CD8-positive, alpha-beta memory T cell (primary cell): ENCODE measurements around the gene SLC5A10. TPM values are rescaled to one million over a fixed set of nuclear protein-coding genes. Genes with fewer than 3 reads are reported as not detected.

ENCODE experiments used
- CTCF ChIA-PET: fragments of 350-600 bp; sonication (Branson Sonifier 250); formaldehyde crosslinking; loops from one replicate; lab custom pipeline; 2021; ENCODE audit warnings: antibody characterized with exemption; lab: Charles Lee
- POLR2A ChIA-PET: fragments of 350-600 bp; sonication (Branson Sonifier 250); formaldehyde crosslinking; loops from one replicate; lab custom pipeline; 2021; ENCODE audit warnings: antibody characterized with exemption; lab: Charles Lee
- DNase-seq, 5 donors: peaks; one replicate each; pipeline versions ENCODE4 v3.0.0 to v3.0.0-alpha.2; 2020 to 2022; ENCODE audit warnings: mixed read lengths in 1 of 5
- H3K27ac ChIP-seq: one replicate; pipeline ENCODE4 v1.7.0; 2013; ENCODE audit warnings: low read depth, mild to moderate bottlenecking, low read length, moderate library complexity
- H3K27me3 ChIP-seq: 2 replicates; pipeline ENCODE4 v1.7.0; 2013; ENCODE audit warnings: low read length, mild to moderate bottlenecking; ENCODE audit not compliant: insufficient read depth, poor library complexity, severe bottlenecking
- H3K36me3 ChIP-seq: 2 replicates; pipeline ENCODE4 v1.7.0; 2013; ENCODE audit warnings: mild to moderate bottlenecking, low read length, moderate library complexity; ENCODE audit not compliant: insufficient read depth
- H3K4me1 ChIP-seq: 2 replicates; pipeline ENCODE4 v1.7.0; 2013; ENCODE audit warnings: mild to moderate bottlenecking, low read length, moderate library complexity; ENCODE audit not compliant: insufficient read depth
- H3K4me3 ChIP-seq: 2 replicates; pipeline ENCODE4 v1.7.0; 2013; ENCODE audit warnings: mild to moderate bottlenecking, low read length
- H3K9me3 ChIP-seq: 2 replicates; pipeline ENCODE4 v1.7.0; 2013; ENCODE audit warnings: mild to moderate bottlenecking, low read length
- H3K27ac Mint-ChIP-seq, 8 donors: one replicate each; pipeline ENCODE4 v1.8.0; 2020 to 2021; ENCODE audit warnings: mixed read lengths in 8 of 8, mild to moderate bottlenecking in 6 of 8, inconsistent platforms in 3 of 8, moderate library complexity in 3 of 8
- H3K27me3 Mint-ChIP-seq, 2 donors: one replicate each; pipeline ENCODE4 v1.8.0; 2020 to 2021; ENCODE audit warnings: mixed read lengths in 2 of 2, mild to moderate bottlenecking in 1 of 2, moderate library complexity in 1 of 2
- H3K36me3 Mint-ChIP-seq, 3 donors: one replicate each; pipeline ENCODE4 v1.8.0; 2020 to 2021; ENCODE audit warnings: mixed read lengths in 3 of 3, inconsistent platforms in 1 of 3, mild to moderate bottlenecking in 1 of 3
- H3K4me1 Mint-ChIP-seq, 3 donors: one replicate each; pipeline ENCODE4 v1.8.0; 2020 to 2021; ENCODE audit warnings: mixed read lengths in 3 of 3, inconsistent platforms in 1 of 3, mild to moderate bottlenecking in 1 of 3
- H3K4me3 Mint-ChIP-seq, 7 donors: one replicate each; pipeline ENCODE4 v1.8.0; 2020 to 2021; ENCODE audit warnings: mixed read lengths in 7 of 7, mild to moderate bottlenecking in 6 of 7, moderate library complexity in 4 of 7, inconsistent platforms in 2 of 7
- H3K9me3 Mint-ChIP-seq, 5 donors: one replicate each; pipeline ENCODE4 v1.8.0; 2020 to 2022; ENCODE audit warnings: mixed read lengths in 5 of 5, mild to moderate bottlenecking in 3 of 5, moderate library complexity in 2 of 5, inconsistent platforms in 1 of 5
- polyA plus RNA-seq: library from polyadenylated mRNA; unstranded; fragments of 300-500 nt; fragmentation: Illumina TruSeq; gene quantifications from one replicate; pipeline ENCODE4 v1.2.3, GENCODE V29; 2021
- total RNA-seq, 2 experiments: library from RNA; stranded (reverse); gene quantifications; one replicate each; pipeline ENCODE4 v1.2.3, GENCODE V29; 2021

SLC5A10 gene
- total and polyA plus RNA-seq, 3 experiments from 2014 or later: not detected

DNA sequence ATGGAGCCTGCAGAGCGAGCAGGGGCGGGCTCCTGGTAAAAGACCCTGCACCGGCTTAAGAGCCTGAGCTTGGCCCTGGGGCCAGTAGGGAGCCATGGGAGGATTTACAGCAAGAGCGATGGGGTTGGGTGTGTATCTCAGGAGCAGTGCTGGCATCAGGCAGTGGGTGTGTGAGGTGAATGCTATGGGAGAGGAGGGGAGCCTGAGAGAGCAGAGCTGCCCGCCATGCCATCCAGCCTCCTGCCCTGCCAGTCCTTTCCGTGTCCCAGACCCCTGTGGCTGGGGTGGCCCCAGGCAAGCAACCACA, 29.3 kb downstream of the SLC5A10 start:
- H3K9me3 Mint-ChIP-seq: no peaks in the 10 kb centered on the region
- POLR2A ChIA-PET: no interaction called here

DNA sequence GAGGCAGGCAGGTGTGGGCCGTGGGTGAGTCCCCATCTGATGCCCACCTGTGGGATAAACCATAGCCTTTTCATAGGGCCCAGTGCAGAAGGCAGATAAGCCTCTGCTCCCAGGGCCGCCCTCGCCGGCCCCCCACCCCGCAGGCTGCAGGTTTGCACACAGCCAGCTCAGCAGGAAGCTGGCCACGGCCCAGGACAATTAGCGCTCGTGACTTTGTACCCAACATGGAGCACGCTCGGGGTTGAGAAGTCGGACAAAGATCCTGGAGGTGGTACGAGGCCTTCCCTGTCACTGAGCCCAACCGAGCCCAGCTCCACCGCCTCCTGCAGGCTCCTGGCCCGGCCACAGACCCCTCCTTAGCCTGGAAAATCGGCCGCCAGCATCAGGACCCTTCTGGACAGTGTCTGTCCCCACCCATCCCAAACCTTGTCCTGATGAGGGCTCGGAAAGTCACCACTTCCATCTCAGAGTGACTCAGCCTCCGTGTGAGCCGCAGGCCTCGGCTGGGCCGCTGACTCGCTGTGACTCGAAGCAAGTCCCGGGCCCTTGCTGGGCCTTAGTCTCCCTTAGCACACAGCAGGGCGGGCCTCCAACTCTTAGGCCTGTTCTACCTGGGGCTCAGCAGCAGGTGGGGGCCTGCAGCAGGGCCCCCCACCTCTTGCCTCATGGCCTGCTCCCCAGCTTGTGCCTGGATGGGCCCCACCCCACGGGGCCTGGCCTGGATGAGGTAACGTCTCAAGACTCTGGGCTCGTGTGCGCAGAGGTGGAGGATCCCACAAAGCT, 29.9 kb downstream of the SLC5A10 start:
- Histone ChIP-seq H3K4me1 (no peaks in the 10 kb centered on the region), H3K4me3 (no peak overlapping the region), H3K9me3 (no peaks in the 10 kb centered on the region), H3K27ac (no peak overlapping the region), H3K36me3 (no peaks in the 10 kb centered on the region), H3K27me3 (no peaks in the 10 kb centered on the region)
- DNase-seq: no peak
- POLR2A ChIA-PET: no interaction called here
- H3K4me3 Mint-ChIP-seq: no peak overlapping the region
- no peak overlapping the region for H3K27ac Mint-ChIP-seq
- peaks cover 0 to 1% (median 0%) of the 10 kb centered on the region in 3 donors for H3K4me1 Mint-ChIP-seq
- peaks cover 0 to 59% (median 2%) of the 10 kb centered on the region in 3 donors for H3K36me3 Mint-ChIP-seq
- CTCF ChIA-PET: interaction anchor here (1.8 kb wide), 1 partner anchor 21 kb away, joined by 7 read pairs; no protein-coding TSS in a partner anchor
- no peaks in the 10 kb centered on the region for H3K9me3 Mint-ChIP-seq
- H3K27me3 Mint-ChIP-seq: no peaks in the 10 kb centered on the region

More for the DNA sequence above, 29.3 kb downstream of the SLC5A10 start:
- no peaks in the 10 kb centered on the region for H3K4me1 ChIP-seq
- H3K9me3 ChIP-seq: no peaks in the 10 kb centered on the region
- CTCF ChIA-PET: no interaction called here
- H3K27me3 Mint-ChIP-seq: no peaks in the 10 kb centered on the region
- peaks cover 0 to 64% (median 2%) of the 10 kb centered on the region in 3 donors for H3K36me3 Mint-ChIP-seq
- H3K36me3 ChIP-seq: no peaks in the 10 kb centered on the region
- no peak overlapping the region for H3K27ac Mint-ChIP-seq
- no peak for DNase-seq
- no peak overlapping the region for H3K27ac ChIP-seq
- no peaks in the 10 kb centered on the region for H3K27me3 ChIP-seq
- no peak overlapping the region for H3K4me3 ChIP-seq
- H3K4me1 Mint-ChIP-seq: no peaks in the 10 kb centered on the region
- no peak overlapping the region for H3K4me3 Mint-ChIP-seq

DNA sequence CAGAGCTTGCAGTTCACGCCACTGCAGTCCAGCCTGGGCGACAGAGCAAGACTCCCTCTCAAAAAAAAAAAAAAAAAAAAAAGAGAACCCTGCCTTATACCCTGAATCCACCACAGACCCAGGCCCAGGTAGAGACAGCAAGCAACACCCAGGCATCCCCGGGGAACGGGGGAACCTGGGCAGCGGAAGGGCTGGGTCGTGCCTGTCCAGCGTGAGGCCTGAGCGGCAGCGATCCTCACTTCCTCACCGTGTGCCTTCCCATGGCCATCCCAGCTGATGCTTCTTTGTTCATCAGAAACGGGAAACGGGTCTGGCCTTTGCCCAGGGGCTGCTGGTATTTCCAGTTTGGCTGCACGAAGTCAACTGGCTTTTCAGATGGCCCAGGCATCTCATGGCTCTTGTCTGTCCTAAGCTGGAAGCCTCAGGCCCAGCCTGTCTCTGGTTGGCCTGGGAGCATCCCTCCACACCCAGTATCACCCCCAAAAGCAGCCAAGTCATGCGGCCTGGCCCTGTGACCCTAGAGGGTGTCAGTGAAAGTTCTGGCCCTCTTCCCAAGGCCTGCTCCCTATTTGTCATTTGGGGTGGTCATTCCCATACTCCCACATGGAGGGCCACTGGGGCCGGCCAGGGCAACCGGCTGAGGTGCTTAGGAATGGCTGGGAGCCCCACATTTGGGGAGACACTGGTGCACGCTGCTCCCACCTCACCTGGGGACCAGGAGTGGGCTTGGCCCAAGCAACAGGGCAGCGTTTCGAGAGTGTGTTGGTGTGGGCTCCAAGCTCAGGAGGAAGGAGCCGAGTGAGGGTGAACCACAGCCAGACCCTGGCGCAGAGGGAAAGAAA, 32.5 kb downstream of the SLC5A10 start:
- Mint-ChIP-seq H3K27ac (no peak overlapping the region), H3K4me1 (peaks cover 11 to 13% (median 12%) of the 10 kb centered on the region in 3 donors), H3K27me3 (no peaks in the 10 kb centered on the region), H3K4me3 (no peak overlapping the region), H3K9me3 (no peaks in the 10 kb centered on the region), H3K36me3 (peaks cover 0 to 48% (median 2%) of the 10 kb centered on the region in 3 donors)
- POLR2A ChIA-PET: no interaction called here
- CTCF ChIA-PET: no interaction called here
- H3K36me3 ChIP-seq: peaks cover 7% of the 10 kb centered on the region
- H3K27me3 ChIP-seq: no peaks in the 10 kb centered on the region
- no peaks in the 10 kb centered on the region for H3K4me1 ChIP-seq
- H3K9me3 ChIP-seq: no peaks in the 10 kb centered on the region
- no peak for DNase-seq
- H3K4me3 ChIP-seq: no peak overlapping the region
- no peak overlapping the region for H3K27ac ChIP-seq

DNA sequence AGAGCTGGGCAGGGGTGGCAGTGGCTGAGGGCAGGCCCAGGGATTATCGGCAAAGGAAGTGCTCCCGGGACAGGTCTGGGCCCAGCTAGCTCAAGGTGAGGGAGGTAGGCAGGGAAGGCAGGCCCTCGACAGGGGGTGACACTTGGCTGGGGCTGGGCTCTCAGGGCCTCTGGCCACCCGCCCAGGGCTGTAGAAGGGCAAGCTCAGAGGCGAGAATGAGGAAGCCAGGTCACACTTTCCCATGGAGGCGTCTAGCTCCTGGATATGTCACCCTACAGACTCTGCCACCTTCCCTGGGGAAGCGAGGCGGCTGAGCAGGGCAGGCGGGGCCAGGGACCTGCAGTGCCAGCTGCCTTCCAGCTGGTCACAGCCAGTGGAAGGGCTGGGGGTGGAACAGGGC, 33.5 kb downstream of the SLC5A10 start:
- no peak overlapping the region for H3K4me3 Mint-ChIP-seq
- no peak for DNase-seq
- CTCF ChIA-PET: interaction anchor here (1.3 kb wide), 1 partner anchor 24 kb away, joined by 3 read pairs; no protein-coding TSS in a partner anchor
- Histone ChIP-seq H3K4me1 (no peaks in the 10 kb centered on the region), H3K4me3 (no peak overlapping the region), H3K27me3 (no peaks in the 10 kb centered on the region), H3K9me3 (no peaks in the 10 kb centered on the region), H3K27ac (no peak overlapping the region), H3K36me3 (peaks cover 7% of the 10 kb centered on the region)
- POLR2A ChIA-PET: no interaction called here
- peaks cover 0 to 43% (median 2%) of the 10 kb centered on the region in 3 donors for H3K36me3 Mint-ChIP-seq
- H3K4me1 Mint-ChIP-seq: peaks cover 11 to 13% (median 12%) of the 10 kb centered on the region in 3 donors
- no peak overlapping the region for H3K27ac Mint-ChIP-seq
- no peaks in the 10 kb centered on the region for H3K9me3 Mint-ChIP-seq
- no peaks in the 10 kb centered on the region for H3K27me3 Mint-ChIP-seq

- ChIA-PET POLR2A (no interaction called here), CTCF (no interaction called here)
- no peaks in the 10 kb centered on the region for H3K27me3 Mint-ChIP-seq
- H3K27ac Mint-ChIP-seq: no peak overlapping the region
- peaks cover 0 to 37% (median 2%) of the 10 kb centered on the region in 3 donors for H3K36me3 Mint-ChIP-seq
- H3K9me3 ChIP-seq: no peaks in the 10 kb centered on the region
- no peak overlapping the region for H3K4me3 ChIP-seq
- no peak overlapping the region for H3K27ac ChIP-seq
- no peak for DNase-seq
- peaks cover 7% of the 10 kb centered on the region for H3K36me3 ChIP-seq
- peaks cover 11 to 20% (median 18%) of the 10 kb centered on the region in 3 donors for H3K4me1 Mint-ChIP-seq
- H3K9me3 Mint-ChIP-seq: no peaks in the 10 kb centered on the region
- no peak overlapping the region for H3K4me3 Mint-ChIP-seq
- no peaks in the 10 kb centered on the region for H3K27me3 ChIP-seq
- no peaks in the 10 kb centered on the region for H3K4me1 ChIP-seq
Measured at GRCh38 chr17:18986541-18987229, 34.7 kb downstream of the SLC5A10 start.

DNA sequence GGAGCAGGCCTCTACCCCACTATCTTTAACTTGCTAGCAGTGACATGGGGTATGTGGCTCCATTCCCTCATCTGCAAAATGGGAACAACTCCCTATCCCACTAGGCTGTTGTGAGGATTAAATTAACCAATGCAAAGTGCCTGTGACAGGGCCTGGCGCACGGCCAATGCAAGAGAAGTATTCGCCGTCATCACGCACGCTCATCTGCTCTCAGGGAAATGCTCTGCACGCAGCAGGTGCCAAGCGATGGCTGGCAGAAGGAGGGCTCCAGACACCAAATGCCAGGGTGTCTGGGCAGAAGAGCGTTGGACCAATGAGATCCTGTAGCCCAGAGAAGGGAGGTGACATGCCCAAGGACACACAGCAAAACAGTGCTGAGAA, 35.3 kb downstream of the SLC5A10 start:
- POLR2A ChIA-PET: no interaction called here
- peaks cover 7% of the 10 kb centered on the region for H3K36me3 ChIP-seq
- no peak overlapping the region for H3K27ac ChIP-seq
- no peak for DNase-seq
- no peak overlapping the region for H3K4me3 ChIP-seq
- H3K36me3 Mint-ChIP-seq: peaks cover 0 to 37% (median 2%) of the 10 kb centered on the region in 3 donors
- no peaks in the 10 kb centered on the region for H3K9me3 Mint-ChIP-seq
- H3K9me3 ChIP-seq: no peaks in the 10 kb centered on the region
- no peak overlapping the region for H3K4me3 Mint-ChIP-seq
- H3K27ac Mint-ChIP-seq: peak overlapping the region in 2 of 8 donors; percentile 4 to 46
- H3K4me1 ChIP-seq: peaks cover 3% of the 10 kb centered on the region
- peaks cover 14 to 24% (median 20%) of the 10 kb centered on the region in 3 donors for H3K4me1 Mint-ChIP-seq
- H3K27me3 ChIP-seq: no peaks in the 10 kb centered on the region
- no peaks in the 10 kb centered on the region for H3K27me3 Mint-ChIP-seq
- CTCF ChIA-PET: no interaction called here

DNA sequence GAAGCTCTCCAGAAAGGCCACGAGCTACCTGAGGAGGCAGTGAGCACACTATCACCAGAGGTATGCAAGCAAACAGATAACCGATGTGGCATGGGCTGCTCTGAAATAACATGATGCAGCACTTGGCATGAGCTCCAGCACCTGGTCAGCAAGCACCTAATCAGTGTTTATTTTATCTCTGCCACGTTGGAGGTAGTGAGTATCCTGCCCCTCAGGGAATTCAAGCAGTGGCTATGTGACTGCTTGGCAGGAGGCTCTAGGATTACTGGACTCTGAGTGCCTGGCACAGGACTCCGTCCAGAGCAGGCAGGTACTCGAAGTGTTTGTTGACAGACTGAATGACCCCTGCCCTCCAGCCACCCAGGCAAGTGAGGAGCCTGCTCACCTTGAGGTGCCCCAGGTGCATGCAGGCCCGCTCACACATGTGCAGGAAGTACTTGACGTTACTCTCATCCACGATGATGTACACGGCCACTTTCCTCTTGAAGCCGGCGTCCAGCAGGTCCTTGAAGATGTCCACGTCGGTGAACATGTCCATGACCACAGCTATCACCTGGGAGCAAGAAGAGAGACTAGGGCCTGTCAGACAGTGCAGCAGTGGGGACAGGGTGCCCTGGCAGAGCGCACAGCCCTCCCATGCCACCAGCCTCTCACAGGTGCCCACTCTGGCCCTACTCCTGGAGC, 36.0 kb downstream of the SLC5A10 start:
- H3K36me3 Mint-ChIP-seq: peaks cover 0 to 37% (median 2%) of the 10 kb centered on the region in 3 donors
- no peak overlapping the region for H3K27ac ChIP-seq
- ChIA-PET POLR2A (interaction anchor here (0.6 kb wide), 1 partner anchor 42 kb away, joined by 3 read pairs; no protein-coding TSS in a partner anchor), CTCF (no interaction called here)
- peaks cover 7% of the 10 kb centered on the region for H3K36me3 ChIP-seq
- H3K4me1 ChIP-seq: peaks cover 11% of the 10 kb centered on the region
- no peak overlapping the region for H3K4me3 Mint-ChIP-seq
- H3K27me3 ChIP-seq: no peaks in the 10 kb centered on the region
- no peaks in the 10 kb centered on the region for H3K27me3 Mint-ChIP-seq
- H3K4me3 ChIP-seq: no peak overlapping the region
- no peaks in the 10 kb centered on the region for H3K9me3 ChIP-seq
- H3K27ac Mint-ChIP-seq: peak overlapping the region in 2 of 8 donors; percentile 42 to 68
- no peak for DNase-seq
- peaks cover 22 to 32% (median 28%) of the 10 kb centered on the region in 3 donors for H3K4me1 Mint-ChIP-seq
- H3K9me3 Mint-ChIP-seq: no peaks in the 10 kb centered on the region
